ENCODE measurements around the gene ARAP2. TPM values are rescaled to one million over a fixed set of nuclear protein-coding genes. Genes with fewer than 3 reads are reported as not detected.

Gene ARAP2
- total RNA-seq, 1 experiment from 2014 or later, result 0.24 TPM

GRCh38 chr4:36220776-36221175 lies 23.5 kb downstream of the ARAP2 start:
- H3K27me3 ChIP-seq (replicated peaks), result no peaks in the 10 kb centered on the region
- no peak overlapping the region for H3K27ac ChIP-seq

GRCh38 chr4:36218121-36218520 lies 26.2 kb downstream of the ARAP2 start:
- Histone ChIP-seq H3K9me3 (replicated peaks) (no peaks in the 10 kb centered on the region), H3K27ac (no peak overlapping the region), H3K4me1 (replicated peaks) (no peaks in the 10 kb centered on the region)

More at GRCh38 chr4:36220776-36221175, 23.5 kb downstream of the ARAP2 start:
- H3K36me3 ChIP-seq, result no peaks in the 10 kb centered on the region
- H3K9me3 ChIP-seq (replicated peaks), result no peaks in the 10 kb centered on the region
- H3K4me3 ChIP-seq, result no peak overlapping the region
- no peaks in the 10 kb centered on the region for H3K4me1 ChIP-seq (replicated peaks)
- no peak for DNase-seq (ENCODE audit: low read depth in 1 of 2, low spot score in 2 of 2)

GRCh38 chr4:36215627-36216026 lies 28.7 kb downstream of the ARAP2 start:
- Histone ChIP-seq H3K4me1 (replicated peaks) (no peaks in the 10 kb centered on the region), H3K4me3 (no peak overlapping the region), H3K36me3 (no peaks in the 10 kb centered on the region), H3K9me3 (replicated peaks) (no peaks in the 10 kb centered on the region), H3K27ac (no peak overlapping the region), H3K27me3 (replicated peaks) (no peaks in the 10 kb centered on the region)
- DNase-seq (ENCODE audit: low read depth in 1 of 2, low spot score in 2 of 2), result no peak

More at GRCh38 chr4:36218121-36218520, 26.2 kb downstream of the ARAP2 start:
- Histone ChIP-seq H3K4me3 (no peak overlapping the region), H3K27me3 (replicated peaks) (no peaks in the 10 kb centered on the region), H3K36me3 (no peaks in the 10 kb centered on the region)
- no peak for DNase-seq (ENCODE audit: low read depth in 1 of 2, low spot score in 2 of 2)

- no peaks in the 10 kb centered on the region for H3K27me3 ChIP-seq (replicated peaks)
- no peaks in the 10 kb centered on the region for H3K9me3 ChIP-seq (replicated peaks)
- DNase-seq (ENCODE audit: low read depth in 1 of 2, low spot score in 2 of 2), result no peak
- no peaks in the 10 kb centered on the region for H3K4me1 ChIP-seq (replicated peaks)
- no peaks in the 10 kb centered on the region for H3K36me3 ChIP-seq
- H3K27ac ChIP-seq, result no peak overlapping the region
- H3K4me3 ChIP-seq, result no peak overlapping the region
Measured at GRCh38 chr4:36214735-36215485, 29.4 kb downstream of the ARAP2 start.

- Histone ChIP-seq H3K9me3 (replicated peaks) (no peaks in the 10 kb centered on the region), H3K36me3 (no peaks in the 10 kb centered on the region), H3K4me3 (no peak overlapping the region), H3K27me3 (replicated peaks) (no peaks in the 10 kb centered on the region), H3K4me1 (replicated peaks) (no peaks in the 10 kb centered on the region), H3K27ac (no peak overlapping the region)
- no peak for DNase-seq (ENCODE audit: low read depth in 1 of 2, low spot score in 2 of 2)
Measured at GRCh38 chr4:36213977-36214376, 30.3 kb downstream of the ARAP2 start.

- Histone ChIP-seq H3K27ac (no peak overlapping the region), H3K9me3 (replicated peaks) (no peaks in the 10 kb centered on the region), H3K4me1 (replicated peaks) (no peaks in the 10 kb centered on the region), H3K27me3 (replicated peaks) (no peaks in the 10 kb centered on the region), H3K4me3 (no peak overlapping the region), H3K36me3 (no peaks in the 10 kb centered on the region)
- no peak for DNase-seq (ENCODE audit: low read depth in 1 of 2, low spot score in 2 of 2)
Measured at GRCh38 chr4:36211084-36211483, 33.2 kb downstream of the ARAP2 start.

- H3K36me3 ChIP-seq, result no peaks in the 10 kb centered on the region
- H3K27ac ChIP-seq, result no peak overlapping the region
- no peaks in the 10 kb centered on the region for H3K4me1 ChIP-seq (replicated peaks)
- no peak overlapping the region for H3K4me3 ChIP-seq
- H3K9me3 ChIP-seq (replicated peaks), result no peaks in the 10 kb centered on the region
- no peaks in the 10 kb centered on the region for H3K27me3 ChIP-seq (replicated peaks)
- no peak for DNase-seq (ENCODE audit: low read depth in 1 of 2, low spot score in 2 of 2)
Measured at GRCh38 chr4:36209941-36210649, 34.2 kb downstream of the ARAP2 start.

- Histone ChIP-seq H3K4me1 (replicated peaks) (no peaks in the 10 kb centered on the region), H3K27ac (no peak overlapping the region), H3K4me3 (no peak overlapping the region), H3K9me3 (replicated peaks) (no peaks in the 10 kb centered on the region), H3K36me3 (no peaks in the 10 kb centered on the region), H3K27me3 (replicated peaks) (no peaks in the 10 kb centered on the region)
- DNase-seq (ENCODE audit: low read depth in 1 of 2, low spot score in 2 of 2), result no peak
Measured at GRCh38 chr4:36208893-36209473, 35.3 kb downstream of the ARAP2 start.

- no peak overlapping the region for H3K4me3 ChIP-seq
- H3K36me3 ChIP-seq, result no peaks in the 10 kb centered on the region
- no peaks in the 10 kb centered on the region for H3K27me3 ChIP-seq (replicated peaks)
- H3K27ac ChIP-seq, result no peak overlapping the region
- no peaks in the 10 kb centered on the region for H3K9me3 ChIP-seq (replicated peaks)
- no peaks in the 10 kb centered on the region for H3K4me1 ChIP-seq (replicated peaks)
- DNase-seq (ENCODE audit: low read depth in 1 of 2, low spot score in 2 of 2), result no peak
Measured at GRCh38 chr4:36207831-36208520, 36.3 kb downstream of the ARAP2 start.

- DNase-seq (ENCODE audit: low read depth in 1 of 2, low spot score in 2 of 2), result no peak
- no peaks in the 10 kb centered on the region for H3K36me3 ChIP-seq
- no peak overlapping the region for H3K4me3 ChIP-seq
- H3K27me3 ChIP-seq (replicated peaks), result no peaks in the 10 kb centered on the region
- no peaks in the 10 kb centered on the region for H3K9me3 ChIP-seq (replicated peaks)
- no peak overlapping the region for H3K27ac ChIP-seq
- no peaks in the 10 kb centered on the region for H3K4me1 ChIP-seq (replicated peaks)
Measured at GRCh38 chr4:36207367-36207766, 36.9 kb downstream of the ARAP2 start.

GRCh38 chr4:36206603-36207311 lies 37.6 kb downstream of the ARAP2 start:
- Histone ChIP-seq H3K27me3 (replicated peaks) (no peaks in the 10 kb centered on the region), H3K4me1 (replicated peaks) (no peaks in the 10 kb centered on the region), H3K36me3 (no peaks in the 10 kb centered on the region), H3K4me3 (no peak overlapping the region), H3K9me3 (replicated peaks) (no peaks in the 10 kb centered on the region), H3K27ac (no peak overlapping the region)
- no peak for DNase-seq (ENCODE audit: low read depth in 1 of 2, low spot score in 2 of 2)

- no peak overlapping the region for H3K27ac ChIP-seq
- H3K4me3 ChIP-seq, result no peak overlapping the region
- H3K9me3 ChIP-seq (replicated peaks), result no peaks in the 10 kb centered on the region
- no peaks in the 10 kb centered on the region for H3K4me1 ChIP-seq (replicated peaks)
- no peak for DNase-seq (ENCODE audit: low read depth in 1 of 2, low spot score in 2 of 2)
- no peaks in the 10 kb centered on the region for H3K27me3 ChIP-seq (replicated peaks)
- no peaks in the 10 kb centered on the region for H3K36me3 ChIP-seq
Measured at GRCh38 chr4:36206012-36206411, 38.3 kb downstream of the ARAP2 start.

GRCh38 chr4:36198861-36199260 lies 45.5 kb downstream of the ARAP2 start:
- Histone ChIP-seq H3K4me3 (no peak overlapping the region), H3K36me3 (no peaks in the 10 kb centered on the region), H3K4me1 (replicated peaks) (no peaks in the 10 kb centered on the region), H3K27me3 (replicated peaks) (no peaks in the 10 kb centered on the region), H3K27ac (no peak overlapping the region), H3K9me3 (replicated peaks) (no peaks in the 10 kb centered on the region)
- no peak for DNase-seq (ENCODE audit: low read depth in 1 of 2, low spot score in 2 of 2)
